Panc1 (cell line): ENCODE measurements around the gene PAQR7. TPM values are rescaled to one million over a fixed set of nuclear protein-coding genes. Genes with fewer than 3 reads are reported as not detected.

ENCODE experiments used
- ATAC-seq: fragments of 200-7000 bp; cut with Tn5 transposase; 2 replicates; pipeline ENCODE4 v1.9.1; 2020; ENCODE audit warnings: mild to moderate bottlenecking, moderate library complexity
- BruUV-seq: library from RNA; stranded (reverse); fragments of 400-500 nt; replicated peaks from 2 replicates; lab custom pipeline; 2021; lab: Mats Ljungman, UMichigan
- CTCF ChIA-PET: fragments of 300-600 bp; sonication (Branson Sonifier 250); formaldehyde crosslinking; loops from one replicate; lab custom pipeline; 2022; ENCODE audit warnings: antibody characterized with exemption; lab: Charles Lee
- POLR2A ChIA-PET: fragments of 300-600 bp; sonication (Branson Sonifier 250); formaldehyde crosslinking; loops from one replicate; lab custom pipeline; 2022; ENCODE audit warnings: antibody characterized with exemption; lab: Charles Lee
- DNase-seq: peaks from one replicate; pipeline ENCODE4 v3.0.0-alpha.2; 2010; ENCODE audit warnings: low read depth, low spot score
- H3K27ac ChIP-seq: 2 replicates; pipeline ENCODE4 v1.5.1; 2011; ENCODE audit warnings: mild to moderate bottlenecking, low read length, inconsistent platforms
- H3K27me3 ChIP-seq: fragments of 200-500 bp; sonication (Bioruptor generic); 2 replicates; pipeline ENCODE4 v1.6.0; 2014; ENCODE audit warnings: low read length, inconsistent platforms; ENCODE audit not compliant: control insufficient read depth, insufficient read depth
- H3K36me3 ChIP-seq: fragments of 200-500 bp; sonication (Bioruptor generic); 2 replicates; pipeline ENCODE4 v1.5.1; 2014; ENCODE audit warnings: inconsistent platforms, mild to moderate bottlenecking, low read length, moderate library complexity; ENCODE audit not compliant: control insufficient read depth, insufficient read depth
- H3K4me1 ChIP-seq: 2 replicates; pipeline ENCODE4 v1.5.1; 2011; ENCODE audit warnings: inconsistent platforms, mild to moderate bottlenecking, low read length, moderate library complexity; ENCODE audit not compliant: control insufficient read depth, insufficient read depth
- H3K4me3 ChIP-seq, 2 experiments: 2 replicates each; pipeline ENCODE4 v1.5.1; 2011 to 2012; ENCODE audit warnings: low read depth in 2 of 2, low read length in 2 of 2, mild to moderate bottlenecking in 2 of 2, inconsistent platforms in 1 of 2, moderate library complexity in 1 of 2
- H3K9me3 ChIP-seq: fragments of 200-500 bp; sonication (Bioruptor generic); 2 replicates; pipeline ENCODE4 v1.5.1; 2014; ENCODE audit warnings: low read depth, mild to moderate bottlenecking, inconsistent platforms, low read length, moderate library complexity; ENCODE audit not compliant: control insufficient read depth, insufficient read depth
- CTCF ChIP-seq: fragments of 450-650 bp; IDR thresholded peaks from 2 replicates; pipeline ENCODE4 v1.5.1; 2017; ENCODE audit warnings: mild to moderate bottlenecking
- POLR2AphosphoS5 ChIP-seq: IDR thresholded peaks from 2 replicates; pipeline ENCODE4 v1.6.1; 2012; ENCODE audit warnings: mild to moderate bottlenecking, low read depth, low read length, moderate library complexity
- REST ChIP-seq, 2 experiments: IDR thresholded peaks; 2 replicates each; pipeline ENCODE4 v1.6.1; 2011 to 2012; ENCODE audit warnings: low read depth in 2 of 2, control low read depth in 1 of 2, low read length in 1 of 2, mild to moderate bottlenecking in 1 of 2, moderate library complexity in 1 of 2; ENCODE audit not compliant: insufficient read depth in 1 of 2
- SIN3A ChIP-seq: IDR thresholded peaks from 2 replicates; pipeline ENCODE4 v1.6.1; 2012; ENCODE audit warnings: low read depth, mild to moderate bottlenecking, low read length, moderate library complexity, borderline replicate concordance; ENCODE audit not compliant: insufficient read depth
- TCF7L2 ChIP-seq: IDR thresholded peaks from 2 replicates; pipeline ENCODE4 v1.6.1; 2011; ENCODE audit warnings: mild to moderate bottlenecking, low read depth, low read length, inconsistent platforms
- in situ Hi-C: cut with HindIII; loops from 2 replicates; pipeline ENCODE4 v1.10.0; 2016; ENCODE audit warnings: low sequenced_read_pairs, low pct_unique_long_range_greater_than_20kb
- intact Hi-C: fragments of 100-400 bp; cut with micrococcal nuclease; formaldehyde crosslinking; loops from one replicate; pipeline ENCODE4 v1.10.0; 2022; ENCODE audit not compliant: unreplicated experiment
- total RNA-seq: library from RNA; stranded (reverse); gene quantifications from one replicate; pipeline ENCODE4 v1.2.1, GENCODE V29; 2021; ENCODE audit not compliant: unreplicated experiment

The PAQR7 gene
- total RNA-seq, 1 experiment from 2014 or later = 30.9 TPM

GRCh38 chr1:25831569-25832196 lies 43.8 kb downstream of the PAQR7 start:
- H3K4me3 ChIP-seq = no peak overlapping the region
- H3K27ac ChIP-seq = no peak overlapping the region
- no peaks in the 10 kb centered on the region for H3K27me3 ChIP-seq
- DNase-seq (no peak), ATAC-seq (no peak)
- peaks cover 5% of the 10 kb centered on the region; the same call in 1 of the 2 replicates for H3K4me1 ChIP-seq
- ChIA-PET POLR2A (no interaction called here), CTCF (no interaction called here)
- in situ Hi-C loops = no loop called here
- no peak for TF ChIP-seq SIN3A
- TF ChIP-seq CTCF = no peak
- no peak for TF ChIP-seq POLR2AphosphoS5
- peaks cover 39% of the 10 kb centered on the region for H3K36me3 ChIP-seq
- no peaks in the 10 kb centered on the region for H3K9me3 ChIP-seq
- no TSS peak for BruUV-seq
- intact Hi-C loops = loop anchor here (10.0 kb wide), 1 partner anchor 163 kb away; the partner anchor contains the start of gene PAFAH2

- ATAC-seq (no peak), DNase-seq (no peak)
- POLR2A ChIA-PET = no interaction called here
- Histone ChIP-seq H3K4me1 (no peaks in the 10 kb centered on the region), H3K27me3 (no peaks in the 10 kb centered on the region), H3K36me3 (peaks cover 38% of the 10 kb centered on the region), H3K9me3 (no peaks in the 10 kb centered on the region), H3K27ac (no peak overlapping the region), H3K4me3 (no peak overlapping the region)
- TF ChIP-seq CTCF (no peak), TCF7L2 (no peak), REST (IDR thresholded peaks at IDR 0.05; ENCODE audit: insufficient read depth in 1 of 2, low read depth in 2 of 2, low read length in 1 of 2) (no peak), SIN3A (no peak), POLR2AphosphoS5 (no peak)
- BruUV-seq = no TSS peak
- CTCF ChIA-PET = no interaction called here
- intact Hi-C loops (no loop called here), in situ Hi-C loops (no loop called here)
Measured at GRCh38 chr1:25829046-25829445, 46.5 kb downstream of the PAQR7 start.
